GM12878 (cell line): ENCODE measurements around the gene GRK5. TPM values are rescaled to one million over a fixed set of nuclear protein-coding genes. Genes with fewer than 3 reads are reported as not detected.

ENCODE experiments used
- ATAC-seq: fragments of 200-7000 bp; cut with Tn5 transposase; 3 replicates; pipeline ENCODE4 v1.9.1; 2020; ENCODE audit warnings: mild to moderate bottlenecking, moderate library complexity
- BruUV-seq: library from RNA; stranded (reverse); fragments of 400-500 nt; replicated peaks from 2 replicates; lab custom pipeline; 2021; lab: Mats Ljungman, UMichigan
- CTCF ChIA-PET: fragments of 300-600 bp; sonication (Branson Sonifier 250); formaldehyde crosslinking; extraction: SDS; loops from one replicate; lab custom pipeline; 2021; ENCODE audit warnings: inconsistent platforms; lab: Yijun Ruan, JAX
- POLR2A ChIA-PET: fragments of 350-600 bp; formaldehyde crosslinking; extraction: SDS; loops from one replicate; lab custom pipeline; 2021; ENCODE audit warnings: inconsistent platforms; lab: Charles Lee
- RAD21 ChIA-PET: fragments of 300-600 bp; sonication (Branson Sonifier 250); formaldehyde crosslinking; loops from one replicate; lab custom pipeline; 2023; ENCODE audit warnings: antibody characterized with exemption; ENCODE audit not compliant: unreplicated experiment; lab: Charles Lee
- SMC1A ChIA-PET: fragments of 300-600 bp; sonication (Branson Sonifier 250); formaldehyde crosslinking; loops from one replicate; lab custom pipeline; 2023; ENCODE audit not compliant: unreplicated experiment, uncharacterized antibody; lab: Charles Lee
- DNase-seq: peaks from one replicate; pipeline ENCODE4 v3.0.0-alpha.2; 2011; ENCODE audit warnings: low read depth, low spot score
- FAIRE-seq: peaks from 3 replicates; lab custom pipeline; 2011; peaks lifted over from hg19 to GRCh38; lab: Jason Lieb, UNC
- H2AFZ ChIP-seq: 2 replicates; pipeline ENCODE4 v1.6.0; 2011; ENCODE audit warnings: low read depth, low read length, control low read depth; ENCODE audit not compliant: control insufficient read depth
- H3K27ac ChIP-seq: 2 replicates; pipeline ENCODE4 v1.5.1; 2011; ENCODE audit warnings: control low read depth; ENCODE audit not compliant: control insufficient read depth, insufficient read depth
- H3K27me3 ChIP-seq, 2 experiments: replicated peaks in 1 of 2; 2 replicates each; pipeline versions ENCODE4 v1.6.0 to v1.6.1; 2011; ENCODE audit warnings: low read length in 1 of 2; ENCODE audit not compliant: control insufficient read depth in 2 of 2, insufficient read depth in 2 of 2
- H3K36me3 ChIP-seq, 2 experiments: 2 replicates each; pipeline ENCODE4 v1.5.1; 2011; ENCODE audit warnings: low read length in 1 of 2; ENCODE audit not compliant: control insufficient read depth in 2 of 2, insufficient read depth in 2 of 2
- H3K4me1 ChIP-seq: 2 replicates; pipeline ENCODE4 v1.6.1; 2011; ENCODE audit warnings: mild to moderate bottlenecking, low read length, moderate library complexity, mixed read lengths; ENCODE audit not compliant: control insufficient read depth, insufficient read depth
- H3K4me2 ChIP-seq: 2 replicates; pipeline ENCODE4 v1.6.0; 2011; ENCODE audit warnings: control low read depth; ENCODE audit not compliant: control insufficient read depth, insufficient read depth
- H3K4me3 ChIP-seq: fragments of 200-600 bp; sonication (generic); 2 replicates; pipeline ENCODE4 v1.5.1; 2016
- H3K79me2 ChIP-seq: 2 replicates; pipeline ENCODE4 v1.6.0; 2011; ENCODE audit warnings: low read length; ENCODE audit not compliant: control insufficient read depth, insufficient read depth
- H3K9ac ChIP-seq: 2 replicates; pipeline ENCODE4 v1.8.0; 2011; ENCODE audit warnings: low read length, control low read depth, mixed read lengths; ENCODE audit not compliant: control insufficient read depth, insufficient read depth
- H3K9me3 ChIP-seq: replicated peaks from 3 replicates; pipeline ENCODE4 v1.5.1; 2011; ENCODE audit warnings: mild to moderate bottlenecking, low read length; ENCODE audit not compliant: control insufficient read depth, insufficient read depth
- H4K20me1 ChIP-seq: 2 replicates; pipeline ENCODE4 v1.6.0; 2011; ENCODE audit not compliant: control insufficient read depth, insufficient read depth
- BCLAF1 ChIP-seq: fragments of 450-650 bp; IDR thresholded peaks from 2 replicates; pipeline ENCODE4 v1.6.1; 2017; ENCODE audit warnings: antibody characterized with exemption, mild to moderate bottlenecking, moderate library complexity
- CBFB ChIP-seq: IDR thresholded peaks from 2 replicates; pipeline ENCODE4 v1.6.1; 2016; ENCODE audit warnings: antibody characterized with exemption, low read depth
- GABPA ChIP-seq: IDR thresholded peaks from 2 replicates; pipeline ENCODE4 v1.6.1; 2014; ENCODE audit warnings: antibody characterized with exemption, low read depth, mild to moderate bottlenecking, inconsistent platforms
- HCFC1 ChIP-seq: fragments of 150-350 bp; IDR thresholded peaks from 2 replicates; pipeline ENCODE4 v1.6.1; 2014; ENCODE audit warnings: low read length
- IKZF1 ChIP-seq: fragments of 450-650 bp; conservative IDR thresholded peaks from 2 replicates; pipeline ENCODE4 v1.6.1; 2017; ENCODE audit warnings: antibody characterized with exemption, mild to moderate bottlenecking
- JUND ChIP-seq: IDR thresholded peaks from 2 replicates; pipeline ENCODE4 v1.6.1; 2012; ENCODE audit warnings: low read depth, mild to moderate bottlenecking, low read length, improper control_type of control experiment, moderate library complexity
- MTA3 ChIP-seq: IDR thresholded peaks from 2 replicates; pipeline ENCODE4 v1.6.1; 2012; ENCODE audit warnings: low read length, inconsistent platforms, borderline replicate concordance
- RAD51 ChIP-seq: fragments of 450-650 bp; IDR thresholded peaks from 2 replicates; pipeline ENCODE4 v1.6.1; 2016; ENCODE audit warnings: moderate library complexity, mild to moderate bottlenecking, inconsistent platforms
- RFX5 ChIP-seq: IDR thresholded peaks from 2 replicates; pipeline ENCODE4 v1.6.1; 2011; ENCODE audit warnings: low read depth, low read length, improper control_type of control experiment
- RUNX3 ChIP-seq: IDR thresholded peaks from 2 replicates; pipeline ENCODE4 v1.6.1; 2012; ENCODE audit warnings: low read length, inconsistent platforms
- SP1 ChIP-seq: IDR thresholded peaks from one replicate; pipeline ENCODE4 v1.6.1; 2011; ENCODE audit warnings: low read depth, low read length
- SREBF1 ChIP-seq: IDR thresholded peaks from 2 replicates; pipeline ENCODE4 v1.6.1; 2012; ENCODE audit warnings: mild to moderate bottlenecking, low read length
- TAF1 ChIP-seq: IDR thresholded peaks from 2 replicates; pipeline ENCODE4 v1.6.1; 2011; ENCODE audit warnings: mild to moderate bottlenecking, low read depth, low read length, borderline replicate concordance
- USF1 ChIP-seq: IDR thresholded peaks from 2 replicates; pipeline ENCODE4 v1.6.1; 2011; ENCODE audit warnings: borderline replicate concordance, low read depth, mild to moderate bottlenecking, moderate library complexity, mixed read lengths, low read length; ENCODE audit not compliant: insufficient read depth; ENCODE audit errors: extremely low read length
- ZNF687 ChIP-seq: fragments of 450-650 bp; IDR thresholded peaks from 2 replicates; pipeline ENCODE4 v1.6.1; 2017; ENCODE audit warnings: mild to moderate bottlenecking, moderate library complexity
- WGBS: methylation state at CpG from one replicate; pipeline ENCODE4 v1.1.6; 2016; ENCODE audit warnings: low lambda C conversion rate; ENCODE audit not compliant: insufficient replicate concordance, insufficient coverage; ENCODE audit errors: missing lambda C conversion rate; 5-methylcytosine and 5-hydroxymethylcytosine counted together
- in situ Hi-C: fragments of 300-500 bp; cut with MboI; formaldehyde crosslinking; loops from 9 replicates; pipeline ENCODE4 v1.14.3; 2018; ENCODE audit warnings: mixed read lengths
- intact Hi-C: fragments of 100-400 bp; cut with micrococcal nuclease; formaldehyde crosslinking; loops from one replicate; pipeline ENCODE4 v1.14.2; 2022; ENCODE audit not compliant: unreplicated experiment
- polyA plus RNA-seq, 11 experiments: library from polyadenylated mRNA; depleted of rRNA in 4 of 11; unstranded in 6 of 11; stranded (reverse) in 5 of 11; fragments of >200 nt; fragmentation: Nextera tagmentation in 4 of 11; fragmentation: Illumina TruSeq in 1 of 11; extraction: Ambion mirVana in 4 of 11; extraction: Trizol in 1 of 11; gene quantifications; 1 replicate in 1 of 11; 2 replicates in 10 of 11; pipeline versions ENCODE4 v1.2.1 to v1.2.3, GENCODE V29; 2011 to 2016; ENCODE audit warnings: inconsistent platforms in 2 of 11, missing spikeins in 2 of 11, low read depth in 1 of 11
- total RNA-seq, 4 experiments: library from RNA; depleted of rRNA in 3 of 4; stranded (reverse); fragments of >200 nt in 3 of 4; fragmentation: Illumina TruSeq in 1 of 4; extraction: Trizol in 1 of 4; gene quantifications; 2 replicates each; pipeline versions ENCODE4 v1.2.1 to v1.2.3, GENCODE V29; 2013 to 2021

GRK5 gene
- total and polyA plus RNA-seq, 10 of the 15 experiments (the other 5 are each of a cell fraction or from before 2014, with no cell fraction given), result 0.11 to 22.1 (median 10.0) TPM

- TF ChIP-seq BCLAF1 (no peak), HCFC1 (no peak), RUNX3 (no peak), GABPA (no peak), IKZF1 (no peak), JUND (no peak)
Observed at GRCh38 chr10:119269737-119270136, 62.4 kb downstream of the GRK5 start (continued).

- SMC1A ChIA-PET, result interaction anchor here (0.6 to 2.1 kb wide), 11 partner anchors 9 to 350 kb away, joined by 3 to 10 read pairs (median 3); no protein-coding TSS in a partner anchor
- H4K20me1 ChIP-seq, result no peaks in the 10 kb centered on the region
- POLR2A ChIA-PET, result interaction anchor here (0.7 to 3.1 kb wide), 6 partner anchors 9 to 64 kb away, joined by 3 to 14 read pairs (median 6); partner anchors contain the start of gene GRK5
- no peak for DNase-seq
- H3K9me3 ChIP-seq, result no peaks in the 10 kb centered on the region
- in situ Hi-C loops, result no loop called here
- peak overlapping the region; percentile 21; the same call in 1 of the 2 replicates for H3K4me3 ChIP-seq
- WGBS, result 4% methylated on average over 18 of the region's 18 CpGs
- peak overlapping the region; percentile 48 for H3K27ac ChIP-seq
- no peak for FAIRE-seq
- CTCF ChIA-PET, result interaction anchor here (0.5 to 1.8 kb wide), 6 partner anchors 35 to 64 kb away, joined by 3 to 6 read pairs (median 4); partner anchors contain the start of gene GRK5
- H3K79me2 ChIP-seq, result peaks cover 12% of the 10 kb centered on the region
- peak; percentile 85 for ATAC-seq
- H3K36me3 ChIP-seq, result no peaks in the 10 kb centered on the region
- intact Hi-C loops, result loop anchor here (1.0 kb wide), 1 partner anchor 35 kb away; no protein-coding TSS in a partner anchor
- no TSS peak for BruUV-seq
- H3K4me1 ChIP-seq, result peaks cover 47% of the 10 kb centered on the region
- no peaks in the 10 kb centered on the region for H3K27me3 ChIP-seq
- H3K4me2 ChIP-seq, result peak overlapping the region; percentile 1
- RAD21 ChIA-PET, result interaction anchor here (0.9 to 2.0 kb wide), 6 partner anchors 14 to 71 kb away, joined by 3 to 8 read pairs (median 5); partner anchors contain the start of gene GRK5
- no peak overlapping the region for H3K9ac ChIP-seq
- peak overlapping the region; percentile 0 for H2AFZ ChIP-seq
- TF ChIP-seq SP1, result peak; percentile 16
- TF ChIP-seq CBFB, result 0 out of 2 replicates have a peak, but pooled peaks have one; percentile 38
- TF ChIP-seq RAD51, result no peak
- TF ChIP-seq ZNF687, result peak; percentile 66; the same call in 1 of the 2 replicates
- no peak for TF ChIP-seq SREBF1
- 0 out of 2 replicates have a peak, but pooled peaks have one; percentile 6 for TF ChIP-seq MTA3
- peak; percentile 48 for TF ChIP-seq USF1
- no peak for TF ChIP-seq RFX5
- TF ChIP-seq TAF1, result peak; percentile 55; the same call in 1 of the 2 replicates
Observed at GRCh38 chr10:119270762-119271366, 63.5 kb downstream of the GRK5 start.
